K562 (cell line): ENCODE measurements around the gene POLR3E. TPM values are rescaled to one million over a fixed set of nuclear protein-coding genes. Genes with fewer than 3 reads are reported as not detected.

Source experiments
- ATAC-seq: fragments of 200-7000 bp; cut with Tn5 transposase; 3 replicates; pipeline ENCODE4 v1.9.1; 2020; ENCODE audit warnings: moderate library complexity
- BruUV-seq: library from RNA; stranded (reverse); fragments of 400-500 nt; replicated peaks from 2 replicates; lab custom pipeline; 2021; lab: Mats Ljungman, UMichigan
- CTCF ChIA-PET: fragments of 300-600 bp; formaldehyde crosslinking; extraction: SDS; loops from one replicate; lab custom pipeline; 2021; ENCODE audit warnings: low intra/inter-chr PET ratio; lab: Yijun Ruan, JAX
- POLR2A ChIA-PET: fragments of 300-600, 350-650 bp; sonication (Branson Sonifier 250); formaldehyde crosslinking; extraction: SDS; loops from one replicate; lab custom pipeline; 2021; ENCODE audit warnings: antibody characterized with exemption, inconsistent platforms; lab: Yijun Ruan, JAX
- DNase-seq, 4 experiments: peaks; one replicate each; pipeline versions ENCODE4 v3.0.0 to v3.0.0-alpha.2; 2011 to 2018; ENCODE audit warnings: low spot score in 3 of 4, mixed read lengths in 3 of 4; ENCODE audit errors: extremely low read depth in 1 of 4
- FAIRE-seq: peaks from 2 replicates; lab custom pipeline; 2011; peaks lifted over from hg19 to GRCh38; lab: Jason Lieb, UNC
- H2AFZ ChIP-seq: 2 replicates; pipeline ENCODE4 v1.6.0; 2011; ENCODE audit warnings: low read depth, low read length, control low read depth, inconsistent platforms
- H3K27ac ChIP-seq: fragments of 200-600 bp; 3 replicates; pipeline ENCODE4 v1.8.0; 2011; ENCODE audit warnings: low read depth, mild to moderate bottlenecking, control low read depth, inconsistent platforms, low read length, moderate library complexity, mixed read lengths; ENCODE audit errors: extremely low read depth
- H3K27me3 ChIP-seq, 2 experiments: fragments of 300-600 bp in 1 of 2; 2 replicates in 1 of 2; 3 replicates in 1 of 2; pipeline versions ENCODE4 v1.6.0 to v1.8.0; 2011; ENCODE audit warnings: inconsistent platforms in 2 of 2, low read length in 2 of 2, mild to moderate bottlenecking in 1 of 2, mixed read lengths in 1 of 2, moderate library complexity in 1 of 2; ENCODE audit not compliant: control insufficient read depth in 2 of 2, insufficient read depth in 2 of 2
- H3K36me3 ChIP-seq: fragments of 300-600 bp; 3 replicates; pipeline ENCODE4 v1.8.0; 2011; ENCODE audit warnings: mild to moderate bottlenecking, low read length, inconsistent platforms; ENCODE audit not compliant: control insufficient read depth, insufficient read depth
- H3K4me1 ChIP-seq, 2 experiments: fragments of 200-600 bp in 1 of 2; replicated peaks in 1 of 2; 2 replicates in 1 of 2; 3 replicates in 1 of 2; pipeline versions ENCODE4 v1.5.1 to v1.8.0; 2011; ENCODE audit warnings: inconsistent platforms in 2 of 2, low read length in 2 of 2, mild to moderate bottlenecking in 1 of 2, mixed read lengths in 1 of 2, moderate library complexity in 1 of 2; ENCODE audit not compliant: control insufficient read depth in 2 of 2, insufficient read depth in 2 of 2
- H3K4me2 ChIP-seq: 2 replicates; pipeline ENCODE4 v1.6.1; 2011; ENCODE audit warnings: low read length, control low read depth, inconsistent platforms, mixed read lengths; ENCODE audit not compliant: insufficient read depth
- H3K4me3 ChIP-seq: fragments of 200-600 bp; sonication (generic), shearing (Covaris generic); 2 replicates; pipeline ENCODE4 v1.5.1; 2016; ENCODE audit warnings: control low read depth, inconsistent platforms
- H3K79me2 ChIP-seq: fragments of 200-600 bp; 3 replicates; pipeline ENCODE4 v1.8.0; 2011; ENCODE audit warnings: low read length, inconsistent platforms; ENCODE audit not compliant: control insufficient read depth, insufficient read depth
- H3K9ac ChIP-seq, 2 experiments: 2 replicates each; pipeline versions ENCODE4 v1.6.0 to v1.6.1; 2011; ENCODE audit warnings: low read depth in 2 of 2, low read length in 2 of 2, control low read depth in 1 of 2, inconsistent platforms in 1 of 2, mild to moderate bottlenecking in 1 of 2, mixed read lengths in 1 of 2; ENCODE audit not compliant: insufficient read depth in 1 of 2
- H3K9me1 ChIP-seq: one replicate; pipeline ENCODE4 v1.6.0; 2011; ENCODE audit warnings: inconsistent platforms, mild to moderate bottlenecking, low read length, moderate library complexity; ENCODE audit not compliant: control insufficient read depth, insufficient read depth
- H3K9me3 ChIP-seq: replicated peaks from 2 replicates; pipeline ENCODE4 v1.5.1; 2011; ENCODE audit warnings: low read depth, low read length, inconsistent platforms; ENCODE audit not compliant: control insufficient read depth, insufficient read depth
- H4K20me1 ChIP-seq: replicated peaks from 2 replicates; pipeline ENCODE4 v1.6.1; 2011; ENCODE audit warnings: low read length, inconsistent platforms, mixed read lengths; ENCODE audit not compliant: control insufficient read depth, insufficient read depth
- CEBPG ChIP-seq, 3 experiments: fragments of 200-800 bp in 1 of 3; sonication (Bioruptor generic) in 1 of 3; sonication (generic) in 1 of 3; formaldehyde crosslinking in 1 of 3; IDR thresholded peaks in 2 of 3; conservative IDR thresholded peaks in 1 of 3; 2 replicates each; pipeline versions ENCODE4 v1.6.1 to v1.8.0; 2016 to 2022; ENCODE audit warnings: missing compliant biosample characterization in 2 of 3, missing genetic modification characterization in 2 of 3, mild to moderate bottlenecking in 1 of 3, missing genetic modification reagents in 1 of 3
- CHD4 ChIP-seq: fragments of 200-600 bp; sonication (generic); IDR thresholded peaks from 3 replicates; pipeline ENCODE4 v1.6.1; 2012; ENCODE audit warnings: low read depth, mild to moderate bottlenecking, mixed read lengths, low read length, inconsistent platforms; ENCODE audit not compliant: insufficient read depth, insufficient replicate concordance, poor library complexity, severe bottlenecking
- DDX20 ChIP-seq: fragments of 450-650 bp; IDR thresholded peaks from 2 replicates; pipeline ENCODE4 v1.6.1; 2016; ENCODE audit warnings: missing genetic modification characterization, low read depth, mild to moderate bottlenecking, missing compliant biosample characterization, moderate library complexity
- KHSRP ChIP-seq: fragments of 450-650 bp; IDR thresholded peaks from 2 replicates; pipeline ENCODE4 v1.6.1; 2017
- LEF1 ChIP-seq: fragments of 450-650 bp; IDR thresholded peaks from 2 replicates; pipeline ENCODE4 v1.6.1; 2016; ENCODE audit warnings: mild to moderate bottlenecking
- MAFK ChIP-seq: IDR thresholded peaks from 2 replicates; pipeline ENCODE4 v1.6.1; 2011; ENCODE audit warnings: low read length, improper control_type of control experiment
- MTF1 ChIP-seq: fragments of 250-450 bp; sonication (Bioruptor Pico); IDR thresholded peaks from 2 replicates; pipeline ENCODE4 v1.9.0; 2021; ENCODE audit warnings: moderate library complexity, mild to moderate bottlenecking, inconsistent platforms, borderline replicate concordance
- PHF20 ChIP-seq: fragments of 450-650 bp; IDR thresholded peaks from 2 replicates; pipeline ENCODE4 v1.6.1; 2018; ENCODE audit not compliant: partially characterized antibody
- RHOXF2B ChIP-seq: fragments of 250-450 bp; sonication (Bioruptor Pico); conservative IDR thresholded peaks from 2 replicates; pipeline ENCODE4 v1.5.1; 2021
- SIN3B ChIP-seq: fragments of 450-650 bp; IDR thresholded peaks from 2 replicates; pipeline ENCODE4 v1.6.1; 2017; ENCODE audit warnings: low read depth, mild to moderate bottlenecking, moderate library complexity
- TAF15 ChIP-seq: fragments of 200-400 bp; formaldehyde crosslinking; IDR thresholded peaks from 2 replicates; pipeline ENCODE4 v1.6.1; 2017; ENCODE audit warnings: mild to moderate bottlenecking, low read depth, low read length, moderate library complexity
- ZNF347 ChIP-seq: fragments of 450-650 bp; formaldehyde crosslinking; IDR thresholded peaks from 2 replicates; pipeline ENCODE4 v1.4.0; 2020; ENCODE audit warnings: low read depth, mild to moderate bottlenecking, moderate library complexity
- ZNF384 ChIP-seq: IDR thresholded peaks from 2 replicates; pipeline ENCODE4 v1.6.1; 2012; ENCODE audit warnings: low read depth, low read length, improper control_type of control experiment
- ZNF764 ChIP-seq: fragments of 250-450 bp; sonication (Bioruptor Pico); IDR thresholded peaks from 2 replicates; pipeline ENCODE4 v1.4.0; 2020; ENCODE audit warnings: low read depth, mild to moderate bottlenecking, moderate library complexity
- ZZZ3 ChIP-seq: fragments of 450-650 bp; IDR thresholded peaks from 2 replicates; pipeline ENCODE4 v1.6.1; 2016; ENCODE audit warnings: antibody characterized with exemption, mild to moderate bottlenecking, moderate library complexity
- in situ Hi-C: fragments of 300-500 bp; cut with MboI; formaldehyde crosslinking; loops from 4 replicates; pipeline ENCODE4 v1.15.0; 2018; ENCODE audit warnings: inconsistent platforms, mixed read lengths
- intact Hi-C: fragments of 100-400 bp; cut with micrococcal nuclease; formaldehyde crosslinking; loops from 2 replicates; pipeline ENCODE4 v1.14.2; 2022
- polyA plus RNA-seq, 8 experiments: library from polyadenylated mRNA; depleted of rRNA in 4 of 8; stranded (reverse) in 5 of 8; unstranded in 3 of 8; fragments of >200 nt; fragmentation: Nextera tagmentation in 2 of 8; fragmentation: Illumina TruSeq in 1 of 8; extraction: Ambion mirVana in 2 of 8; extraction: Trizol in 1 of 8; gene quantifications; 2 replicates each; pipeline versions ENCODE4 v1.2.1 to v1.2.3, GENCODE V29; 2011 to 2014; ENCODE audit warnings: inconsistent platforms in 1 of 8, missing spikeins in 1 of 8
- total RNA-seq, 7 experiments: library from RNA; depleted of rRNA in 6 of 7; stranded (reverse); fragments of >200 nt in 6 of 7; fragmentation: Illumina TruSeq in 2 of 7; extraction: Trizol in 2 of 7; gene quantifications; 2 replicates each; pipeline versions ENCODE4 v1.2.1 to v1.2.3, GENCODE V29; 2011 to 2021; ENCODE audit warnings: low replicate concordance in 1 of 7
- TF ChIP-seq, protein P1 (sequence below): fragments of 150-350 bp; IDR thresholded peaks from 2 replicates; pipeline ENCODE4 v1.6.1; 2014; ENCODE audit warnings: low read depth, mild to moderate bottlenecking, low read length, borderline replicate concordance
- TF ChIP-seq, protein P2 (sequence below): sonication (generic); formaldehyde crosslinking; IDR thresholded peaks from 2 replicates; pipeline ENCODE4 v1.8.0; 2022; ENCODE audit warnings: missing genetic modification reagents, mild to moderate bottlenecking, borderline replicate concordance
- TF ChIP-seq, protein P3 (sequence below): fragments of 250-450 bp; sonication (Bioruptor Pico); IDR thresholded peaks from 2 replicates; pipeline ENCODE4 v1.4.0; 2020; ENCODE audit warnings: mild to moderate bottlenecking

Gene POLR3E
- total and polyA plus RNA-seq, 9 of the 15 experiments (the other 6 are each of a cell fraction or from before 2014, with no cell fraction given): 17.7 to 151 (median 82.6) TPM

DNA sequence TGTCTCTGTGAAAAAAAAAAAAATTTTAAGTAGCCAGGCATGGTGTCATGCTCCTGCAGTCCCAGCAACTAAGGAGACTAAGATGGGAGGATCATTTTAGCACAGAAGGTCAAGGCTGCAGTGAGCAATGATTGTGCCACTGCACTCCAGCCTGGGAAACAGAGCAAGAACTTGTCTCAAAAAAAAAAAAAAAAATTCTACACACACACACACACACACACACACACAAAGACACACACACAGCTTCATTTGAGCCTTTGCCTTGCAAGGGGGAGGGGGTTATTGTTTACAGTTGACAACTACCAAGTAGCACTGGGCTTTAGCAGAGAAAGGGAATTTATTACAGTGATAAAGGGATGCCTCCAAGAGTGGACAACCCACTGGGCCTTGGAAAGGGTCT lies 4.9 kb upstream of the POLR3E start:
- peak overlapping the region; percentile 54; the same call in 1 of the 2 replicates for H3K4me2 ChIP-seq
- H3K4me1 ChIP-seq: peaks cover under 1 to 18% of the 10 kb centered on the region in 2 experiments; a peak in 3 of 5 replicates
- peaks cover 1% of the 10 kb centered on the region for H3K79me2 ChIP-seq
- BruUV-seq: no TSS peak
- no peaks in the 10 kb centered on the region for H3K9me3 ChIP-seq
- in situ Hi-C loops: no loop called here
- ATAC-seq (no peak), FAIRE-seq (peak; percentile 40), DNase-seq (peak in 1 of 4 experiments; percentile 2)
- H4K20me1 ChIP-seq: no peaks in the 10 kb centered on the region
- intact Hi-C loops: no loop called here
- H3K9ac ChIP-seq: peak overlapping the region in 1 of 2 experiments; percentile 20; a peak in 1 of 4 replicates
- no peaks in the 10 kb centered on the region for H3K27me3 ChIP-seq
- POLR2A ChIA-PET: interaction anchor here (0.5 kb wide), 1 partner anchor 27 kb away, joined by 4 read pairs; no protein-coding TSS in a partner anchor
- no peak overlapping the region for H3K4me3 ChIP-seq
- no peak overlapping the region for H2AFZ ChIP-seq
- H3K9me1 ChIP-seq: no peaks in the 10 kb centered on the region
- no peak overlapping the region; the same call in 2 of the 3 replicates for H3K27ac ChIP-seq
- CTCF ChIA-PET: no interaction called here
- H3K36me3 ChIP-seq: no peaks in the 10 kb centered on the region
- no peak for TF ChIP-seq MTF1
- no peak for TF ChIP-seq ZZZ3
- no peak for TF ChIP-seq LEF1
- no peak for TF ChIP-seq ZNF764
- no peak for TF ChIP-seq ZNF347 (CRISPR knock-in tag)
- TF ChIP-seq SIN3B: no peak
- no peak for TF ChIP-seq CHD4
- TF ChIP-seq CEBPG (CRISPR knock-in tag; IDR thresholded peaks at IDR 0.05): no peak
- TF ChIP-seq CEBPG (tag; conservative IDR thresholded peaks at IDR 0.05 in 1 of 2, IDR thresholded peaks at IDR 0.05 in 1 of 2): no peak
- no peak for TF ChIP-seq MAFK
- TF ChIP-seq DDX20 (tag): no peak; the same call in 1 of the 2 replicates
- TF ChIP-seq, protein P1, sequence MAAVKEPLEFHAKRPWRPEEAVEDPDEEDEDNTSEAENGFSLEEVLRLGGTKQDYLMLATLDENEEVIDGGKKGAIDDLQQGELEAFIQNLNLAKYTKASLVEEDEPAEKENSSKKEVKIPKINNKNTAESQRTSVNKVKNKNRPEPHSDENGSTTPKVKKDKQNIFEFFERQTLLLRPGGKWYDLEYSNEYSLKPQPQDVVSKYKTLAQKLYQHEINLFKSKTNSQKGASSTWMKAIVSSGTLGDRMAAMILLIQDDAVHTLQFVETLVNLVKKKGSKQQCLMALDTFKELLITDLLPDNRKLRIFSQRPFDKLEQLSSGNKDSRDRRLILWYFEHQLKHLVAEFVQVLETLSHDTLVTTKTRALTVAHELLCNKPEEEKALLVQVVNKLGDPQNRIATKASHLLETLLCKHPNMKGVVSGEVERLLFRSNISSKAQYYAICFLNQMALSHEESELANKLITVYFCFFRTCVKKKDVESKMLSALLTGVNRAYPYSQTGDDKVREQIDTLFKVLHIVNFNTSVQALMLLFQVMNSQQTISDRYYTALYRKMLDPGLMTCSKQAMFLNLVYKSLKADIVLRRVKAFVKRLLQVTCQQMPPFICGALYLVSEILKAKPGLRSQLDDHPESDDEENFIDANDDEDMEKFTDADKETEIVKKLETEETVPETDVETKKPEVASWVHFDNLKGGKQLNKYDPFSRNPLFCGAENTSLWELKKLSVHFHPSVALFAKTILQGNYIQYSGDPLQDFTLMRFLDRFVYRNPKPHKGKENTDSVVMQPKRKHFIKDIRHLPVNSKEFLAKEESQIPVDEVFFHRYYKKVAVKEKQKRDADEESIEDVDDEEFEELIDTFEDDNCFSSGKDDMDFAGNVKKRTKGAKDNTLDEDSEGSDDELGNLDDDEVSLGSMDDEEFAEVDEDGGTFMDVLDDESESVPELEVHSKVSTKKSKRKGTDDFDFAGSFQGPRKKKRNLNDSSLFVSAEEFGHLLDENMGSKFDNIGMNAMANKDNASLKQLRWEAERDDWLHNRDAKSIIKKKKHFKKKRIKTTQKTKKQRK: no peak
- peak; percentile 66 for TF ChIP-seq ZNF384
- TF ChIP-seq, protein P2, sequence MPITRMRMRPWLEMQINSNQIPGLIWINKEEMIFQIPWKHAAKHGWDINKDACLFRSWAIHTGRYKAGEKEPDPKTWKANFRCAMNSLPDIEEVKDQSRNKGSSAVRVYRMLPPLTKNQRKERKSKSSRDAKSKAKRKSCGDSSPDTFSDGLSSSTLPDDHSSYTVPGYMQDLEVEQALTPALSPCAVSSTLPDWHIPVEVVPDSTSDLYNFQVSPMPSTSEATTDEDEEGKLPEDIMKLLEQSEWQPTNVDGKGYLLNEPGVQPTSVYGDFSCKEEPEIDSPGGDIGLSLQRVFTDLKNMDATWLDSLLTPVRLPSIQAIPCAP (CRISPR knock-in tag): no peak
- TF ChIP-seq PHF20: no peak
- no peak for TF ChIP-seq KHSRP
- TF ChIP-seq, protein P3, sequence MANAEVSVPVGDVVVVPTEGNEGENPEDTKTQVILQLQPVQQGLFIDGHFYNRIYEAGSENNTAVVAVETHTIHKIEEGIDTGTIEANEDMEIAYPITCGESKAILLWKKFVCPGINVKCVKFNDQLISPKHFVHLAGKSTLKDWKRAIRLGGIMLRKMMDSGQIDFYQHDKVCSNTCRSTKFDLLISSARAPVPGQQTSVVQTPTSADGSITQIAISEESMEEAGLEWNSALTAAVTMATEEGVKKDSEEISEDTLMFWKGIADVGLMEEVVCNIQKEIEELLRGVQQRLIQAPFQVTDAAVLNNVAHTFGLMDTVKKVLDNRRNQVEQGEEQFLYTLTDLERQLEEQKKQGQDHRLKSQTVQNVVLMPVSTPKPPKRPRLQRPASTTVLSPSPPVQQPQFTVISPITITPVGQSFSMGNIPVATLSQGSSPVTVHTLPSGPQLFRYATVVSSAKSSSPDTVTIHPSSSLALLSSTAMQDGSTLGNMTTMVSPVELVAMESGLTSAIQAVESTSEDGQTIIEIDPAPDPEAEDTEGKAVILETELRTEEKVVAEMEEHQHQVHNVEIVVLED (CRISPR knock-in tag): no peak
- TF ChIP-seq RHOXF2B: no peak
- TF ChIP-seq TAF15: no peak
